Activated CD4-positive, alpha-beta T cell treated with anti-CD3 and anti-CD28 coated beads, Interleukin-2, amount 10 ng/mL, durations not matched to agents 24 days and 14 days (primary cell): Measurements from ENCODE around the gene CRYBG3. TPM values are rescaled to one million over a fixed set of nuclear protein-coding genes. Genes with fewer than 3 reads are reported as not detected.
A peak's percentile ranks its signal among the peaks of the same experiment; 100 is the strongest.
"Not testable (repeated sequence)": the region's sequence is repeated elsewhere in the genome, so short reads cannot be mapped to it uniquely, and the experiment has no call there.

Source experiments
- DNase-seq: peaks from one replicate; pipeline ENCODE4 v3.0.0; 2022
- H3K27ac Mint-ChIP-seq: one replicate; pipeline ENCODE4 v1.8.0; 2022; ENCODE audit warnings: mild to moderate bottlenecking, mixed read lengths
- H3K27me3 Mint-ChIP-seq: one replicate; pipeline ENCODE4 v1.8.0; 2022; ENCODE audit warnings: mixed read lengths
- H3K36me3 Mint-ChIP-seq: one replicate; pipeline ENCODE4 v1.8.0; 2022; ENCODE audit warnings: low read depth, mild to moderate bottlenecking, mixed read lengths
- H3K4me1 Mint-ChIP-seq: one replicate; pipeline ENCODE4 v1.8.0; 2021; ENCODE audit warnings: mixed read lengths
- H3K4me3 Mint-ChIP-seq: one replicate; pipeline ENCODE4 v1.8.0; 2022; ENCODE audit warnings: mild to moderate bottlenecking, moderate library complexity, mixed read lengths
- H3K9me3 Mint-ChIP-seq: one replicate; pipeline ENCODE4 v1.8.0; 2021; ENCODE audit warnings: mixed read lengths
- intact Hi-C: fragments of 100-400 bp; cut with micrococcal nuclease; formaldehyde crosslinking; loops from one replicate; pipeline ENCODE4 v1.15.1; 2023
- total RNA-seq: library from RNA; stranded (reverse); gene quantifications from 2 replicates; pipeline ENCODE4 v1.2.3, GENCODE V29; 2022

Gene CRYBG3
- total RNA-seq, 1 donor from 2014 or later: 8.3 TPM

- Mint-ChIP-seq H3K4me3 (peak overlapping the region; percentile 99), H3K36me3 (peaks cover 13% of the 10 kb centered on the region), H3K9me3 (no peaks in the 10 kb centered on the region), H3K4me1 (peaks cover 32% of the 10 kb centered on the region), H3K27ac (peak overlapping the region; percentile 54), H3K27me3 (peaks cover 33% of the 10 kb centered on the region)
- DNase-seq: no peak
- intact Hi-C loops: loop anchor here (2.0 to 5.0 kb wide), 2 partner anchors 59 to 699 kb away; partner anchors contain the start of genes ARL6 and CLDND1
Measured at GRCh38 chr3:97823046-97824004, 1.5 kb downstream of the CRYBG3 start.

- H3K4me1 Mint-ChIP-seq: peaks cover 36% of the 10 kb centered on the region
- H3K27me3 Mint-ChIP-seq: peaks cover 30% of the 10 kb centered on the region
- no peak overlapping the region for H3K4me3 Mint-ChIP-seq
- no peaks in the 10 kb centered on the region for H3K9me3 Mint-ChIP-seq
- no peak for DNase-seq
- H3K27ac Mint-ChIP-seq: no peak overlapping the region
- intact Hi-C loops: no loop called here
- H3K36me3 Mint-ChIP-seq: peaks cover 13% of the 10 kb centered on the region
Measured at GRCh38 chr3:97825101-97825500, 3.3 kb downstream of the CRYBG3 start.

GRCh38 chr3:97827741-97828471 lies 6.1 kb downstream of the CRYBG3 start:
- H3K36me3 Mint-ChIP-seq: peaks cover 17% of the 10 kb centered on the region
- DNase-seq: no peak
- intact Hi-C loops: no loop called here
- no peak overlapping the region for H3K4me3 Mint-ChIP-seq
- peaks cover 3% of the 10 kb centered on the region for H3K9me3 Mint-ChIP-seq
- H3K4me1 Mint-ChIP-seq: peaks cover 26% of the 10 kb centered on the region
- H3K27me3 Mint-ChIP-seq: peaks cover 23% of the 10 kb centered on the region
- H3K27ac Mint-ChIP-seq: no peak overlapping the region

- Mint-ChIP-seq H3K36me3 (peaks cover 15% of the 10 kb centered on the region), H3K4me3 (no peak overlapping the region), H3K27ac (no peak overlapping the region), H3K27me3 (peaks cover 15% of the 10 kb centered on the region), H3K9me3 (peaks cover 4% of the 10 kb centered on the region), H3K4me1 (peaks cover 17% of the 10 kb centered on the region)
- intact Hi-C loops: no loop called here
- DNase-seq: no peak
Measured at GRCh38 chr3:97829198-97829597, 7.4 kb downstream of the CRYBG3 start.

- Mint-ChIP-seq H3K4me1 (peaks cover 13% of the 10 kb centered on the region), H3K4me3 (no peak overlapping the region), H3K27me3 (peaks cover 5% of the 10 kb centered on the region), H3K36me3 (peaks cover 8% of the 10 kb centered on the region), H3K9me3 (peaks cover 4% of the 10 kb centered on the region), H3K27ac (no peak overlapping the region)
- no peak for DNase-seq
- intact Hi-C loops: no loop called here
Measured at GRCh38 chr3:97830638-97831037, 8.8 kb downstream of the CRYBG3 start.

GRCh38 chr3:97831140-97831539 lies 9.3 kb downstream of the CRYBG3 start:
- H3K27me3 Mint-ChIP-seq: peaks cover 4% of the 10 kb centered on the region
- no peak overlapping the region for H3K27ac Mint-ChIP-seq
- peaks cover 10% of the 10 kb centered on the region for H3K36me3 Mint-ChIP-seq
- intact Hi-C loops: no loop called here
- DNase-seq: no peak
- H3K4me3 Mint-ChIP-seq: no peak overlapping the region
- peaks cover 4% of the 10 kb centered on the region for H3K9me3 Mint-ChIP-seq
- peaks cover 13% of the 10 kb centered on the region for H3K4me1 Mint-ChIP-seq

- H3K27me3 Mint-ChIP-seq, intact Hi-C loops, H3K9me3 Mint-ChIP-seq, H3K4me3 Mint-ChIP-seq, H3K27ac Mint-ChIP-seq, DNase-seq: not testable (repeated sequence)
- H3K36me3 Mint-ChIP-seq: peaks cover 10% of the 10 kb centered on the region
- peaks cover 16% of the 10 kb centered on the region for H3K4me1 Mint-ChIP-seq
Measured at GRCh38 chr3:97833184-97833583, 11.4 kb downstream of the CRYBG3 start.

GRCh38 chr3:97835761-97836160 lies 13.9 kb downstream of the CRYBG3 start:
- no peak for DNase-seq
- intact Hi-C loops: no loop called here
- Mint-ChIP-seq H3K27me3 (peaks cover 1% of the 10 kb centered on the region), H3K36me3 (peaks cover 10% of the 10 kb centered on the region), H3K9me3 (peaks cover 4% of the 10 kb centered on the region), H3K4me3 (no peak overlapping the region), H3K27ac (no peak overlapping the region), H3K4me1 (peaks cover 10% of the 10 kb centered on the region)

GRCh38 chr3:97838393-97838792 lies 16.6 kb downstream of the CRYBG3 start:
- DNase-seq: no peak
- H3K4me1 Mint-ChIP-seq: peaks cover 9% of the 10 kb centered on the region
- peaks cover 3% of the 10 kb centered on the region for H3K36me3 Mint-ChIP-seq
- intact Hi-C loops: no loop called here
- no peak overlapping the region for H3K4me3 Mint-ChIP-seq
- no peak overlapping the region for H3K27ac Mint-ChIP-seq
- no peaks in the 10 kb centered on the region for H3K27me3 Mint-ChIP-seq
- no peaks in the 10 kb centered on the region for H3K9me3 Mint-ChIP-seq

- H3K36me3 Mint-ChIP-seq: peaks cover 12% of the 10 kb centered on the region
- H3K9me3 Mint-ChIP-seq: no peaks in the 10 kb centered on the region
- intact Hi-C loops: no loop called here
- H3K4me1 Mint-ChIP-seq: peaks cover 9% of the 10 kb centered on the region
- H3K27me3 Mint-ChIP-seq: no peaks in the 10 kb centered on the region
- no peak overlapping the region for H3K27ac Mint-ChIP-seq
- no peak for DNase-seq
- no peak overlapping the region for H3K4me3 Mint-ChIP-seq
Measured at GRCh38 chr3:97839944-97840343, 18.1 kb downstream of the CRYBG3 start.

- no peak for DNase-seq
- H3K27ac Mint-ChIP-seq: no peak overlapping the region
- H3K4me1 Mint-ChIP-seq: peaks cover 3% of the 10 kb centered on the region
- H3K36me3 Mint-ChIP-seq: peaks cover 12% of the 10 kb centered on the region
- no peaks in the 10 kb centered on the region for H3K27me3 Mint-ChIP-seq
- H3K4me3 Mint-ChIP-seq: no peak overlapping the region
- intact Hi-C loops: no loop called here
- no peaks in the 10 kb centered on the region for H3K9me3 Mint-ChIP-seq
Measured at GRCh38 chr3:97841304-97841703, 19.5 kb downstream of the CRYBG3 start.

GRCh38 chr3:97841956-97842355 lies 20.1 kb downstream of the CRYBG3 start:
- H3K4me1 Mint-ChIP-seq: peaks cover 1% of the 10 kb centered on the region
- no peak overlapping the region for H3K4me3 Mint-ChIP-seq
- DNase-seq: no peak
- peaks cover 12% of the 10 kb centered on the region for H3K36me3 Mint-ChIP-seq
- H3K9me3 Mint-ChIP-seq: no peaks in the 10 kb centered on the region
- no peaks in the 10 kb centered on the region for H3K27me3 Mint-ChIP-seq
- no peak overlapping the region for H3K27ac Mint-ChIP-seq
- intact Hi-C loops: no loop called here

GRCh38 chr3:97848779-97849178 lies 27.0 kb downstream of the CRYBG3 start:
- Mint-ChIP-seq H3K4me1 (no peaks in the 10 kb centered on the region), H3K27me3 (no peaks in the 10 kb centered on the region)

GRCh38 chr3:97857401-97857800 lies 35.6 kb downstream of the CRYBG3 start:
- Mint-ChIP-seq H3K4me1 (no peaks in the 10 kb centered on the region), H3K27ac (no peak overlapping the region), H3K27me3 (no peaks in the 10 kb centered on the region), H3K36me3 (peaks cover 2% of the 10 kb centered on the region), H3K9me3 (peaks cover 8% of the 10 kb centered on the region), H3K4me3 (no peak overlapping the region)
- no peak for DNase-seq
- intact Hi-C loops: no loop called here

More at GRCh38 chr3:97848779-97849178, 27.0 kb downstream of the CRYBG3 start:
- DNase-seq: no peak
- no peak overlapping the region for H3K27ac Mint-ChIP-seq
- intact Hi-C loops: no loop called here
- H3K9me3 Mint-ChIP-seq: peaks cover 2% of the 10 kb centered on the region
- peaks cover 9% of the 10 kb centered on the region for H3K36me3 Mint-ChIP-seq
- no peak overlapping the region for H3K4me3 Mint-ChIP-seq
